DND-41 (cell line): ENCODE measurements around the gene GRM7.

Experiments used
- ATAC-seq: fragments of 200-7000 bp; cut with Tn5 transposase; 3 replicates; pipeline ENCODE4 v1.9.1; 2021; ENCODE audit warnings: low read depth; ENCODE audit not compliant: insufficient read depth
- DNase-seq: peaks from one replicate; pipeline ENCODE4 v3.0.0-alpha.2; 2020
- H2AFZ ChIP-seq: 2 replicates; pipeline ENCODE4 v1.6.0; 2012; ENCODE audit warnings: low read depth, low read length
- H3K27ac ChIP-seq: 2 replicates; pipeline ENCODE4 v1.5.1; 2012; ENCODE audit warnings: low read length, inconsistent platforms
- H3K27me3 ChIP-seq: fragments of 200-600 bp; sonication (generic); 2 replicates; pipeline ENCODE4 v1.6.0; 2012; ENCODE audit warnings: low read length, mild to moderate bottlenecking, inconsistent platforms; ENCODE audit not compliant: insufficient read depth, poor library complexity
- H3K36me3 ChIP-seq: 2 replicates; pipeline ENCODE4 v1.5.1; 2012; ENCODE audit warnings: low read length, inconsistent platforms; ENCODE audit not compliant: insufficient read depth
- H3K4me1 ChIP-seq: 2 replicates; pipeline ENCODE4 v1.5.1; 2012; ENCODE audit warnings: mild to moderate bottlenecking, low read length; ENCODE audit not compliant: insufficient read depth
- H3K4me2 ChIP-seq: 2 replicates; pipeline ENCODE4 v1.6.0; 2012; ENCODE audit warnings: mild to moderate bottlenecking, moderate library complexity, low read length, inconsistent platforms; ENCODE audit not compliant: insufficient read depth
- H3K4me3 ChIP-seq, 2 experiments: fragments of 200-600 bp in 1 of 2; shearing (Covaris generic) in 1 of 2; 2 replicates each; pipeline ENCODE4 v1.5.1; 2012 to 2016; ENCODE audit warnings: inconsistent platforms in 2 of 2, low read length in 2 of 2, mild to moderate bottlenecking in 2 of 2, low read depth in 1 of 2, moderate library complexity in 1 of 2
- H3K79me2 ChIP-seq: 2 replicates; pipeline ENCODE4 v1.6.0; 2012; ENCODE audit warnings: low read length, inconsistent platforms; ENCODE audit not compliant: insufficient read depth
- H3K9ac ChIP-seq: 2 replicates; pipeline ENCODE4 v1.6.0; 2012; ENCODE audit warnings: low read depth, mild to moderate bottlenecking, inconsistent platforms, low read length, moderate library complexity
- H3K9me3 ChIP-seq: 2 replicates; pipeline ENCODE4 v1.5.1; 2012; ENCODE audit warnings: low read length, moderate library complexity, mild to moderate bottlenecking, inconsistent platforms; ENCODE audit not compliant: insufficient read depth, severe bottlenecking
- H4K20me1 ChIP-seq: 2 replicates; pipeline ENCODE4 v1.6.0; 2012; ENCODE audit warnings: low read length; ENCODE audit not compliant: insufficient read depth
- EZH2 ChIP-seq: IDR thresholded peaks from 3 replicates; pipeline ENCODE4 v1.6.1; 2012; ENCODE audit warnings: borderline replicate concordance, low read depth, mild to moderate bottlenecking, moderate library complexity, low read length, inconsistent platforms; ENCODE audit not compliant: severe bottlenecking
- TF ChIP-seq, protein P1 (sequence below): IDR thresholded peaks from 2 replicates; pipeline ENCODE4 v1.5.1; 2012; ENCODE audit warnings: borderline replicate concordance, low read length, moderate library complexity, mild to moderate bottlenecking; ENCODE audit not compliant: poor library complexity, severe bottlenecking; ENCODE audit errors: extremely low read depth

Gene GRM7

DNA sequence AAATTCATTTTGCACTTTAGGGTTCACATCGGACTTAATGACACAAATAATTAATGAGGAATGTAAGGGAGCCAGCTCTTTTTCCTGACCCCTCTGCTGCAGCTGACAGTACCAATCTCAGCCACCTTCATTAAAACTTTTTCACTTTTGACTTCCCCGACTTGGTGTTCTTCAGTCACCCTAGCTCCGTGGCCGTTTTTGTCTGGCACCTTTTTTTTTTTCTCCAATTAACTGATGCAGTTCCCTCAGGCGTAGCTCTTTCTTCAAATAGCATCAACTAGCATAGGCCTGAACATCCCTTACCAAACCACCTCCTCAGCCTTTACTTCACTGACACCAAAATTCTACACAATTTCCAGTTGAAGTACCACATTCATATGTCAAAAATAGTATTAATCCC, 350.8 kb downstream of the GRM7 start:
- H3K4me2 ChIP-seq: no peak overlapping the region
- H3K4me3 ChIP-seq: no peak overlapping the region
- no peak for DNase-seq
- no peak overlapping the region for H3K9ac ChIP-seq
- no peak overlapping the region for H3K27ac ChIP-seq
- TF ChIP-seq, protein P1, sequence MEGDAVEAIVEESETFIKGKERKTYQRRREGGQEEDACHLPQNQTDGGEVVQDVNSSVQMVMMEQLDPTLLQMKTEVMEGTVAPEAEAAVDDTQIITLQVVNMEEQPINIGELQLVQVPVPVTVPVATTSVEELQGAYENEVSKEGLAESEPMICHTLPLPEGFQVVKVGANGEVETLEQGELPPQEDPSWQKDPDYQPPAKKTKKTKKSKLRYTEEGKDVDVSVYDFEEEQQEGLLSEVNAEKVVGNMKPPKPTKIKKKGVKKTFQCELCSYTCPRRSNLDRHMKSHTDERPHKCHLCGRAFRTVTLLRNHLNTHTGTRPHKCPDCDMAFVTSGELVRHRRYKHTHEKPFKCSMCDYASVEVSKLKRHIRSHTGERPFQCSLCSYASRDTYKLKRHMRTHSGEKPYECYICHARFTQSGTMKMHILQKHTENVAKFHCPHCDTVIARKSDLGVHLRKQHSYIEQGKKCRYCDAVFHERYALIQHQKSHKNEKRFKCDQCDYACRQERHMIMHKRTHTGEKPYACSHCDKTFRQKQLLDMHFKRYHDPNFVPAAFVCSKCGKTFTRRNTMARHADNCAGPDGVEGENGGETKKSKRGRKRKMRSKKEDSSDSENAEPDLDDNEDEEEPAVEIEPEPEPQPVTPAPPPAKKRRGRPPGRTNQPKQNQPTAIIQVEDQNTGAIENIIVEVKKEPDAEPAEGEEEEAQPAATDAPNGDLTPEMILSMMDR: no peak
- no peak for TF ChIP-seq EZH2
- no peaks in the 10 kb centered on the region for H3K4me1 ChIP-seq
- no peak overlapping the region for H2AFZ ChIP-seq
- no peaks in the 10 kb centered on the region for H4K20me1 ChIP-seq
- no peaks in the 10 kb centered on the region for H3K79me2 ChIP-seq
- H3K27me3 ChIP-seq: no peaks in the 10 kb centered on the region
- no peaks in the 10 kb centered on the region for H3K36me3 ChIP-seq
- ATAC-seq: no peak
- no peaks in the 10 kb centered on the region for H3K9me3 ChIP-seq

DNA sequence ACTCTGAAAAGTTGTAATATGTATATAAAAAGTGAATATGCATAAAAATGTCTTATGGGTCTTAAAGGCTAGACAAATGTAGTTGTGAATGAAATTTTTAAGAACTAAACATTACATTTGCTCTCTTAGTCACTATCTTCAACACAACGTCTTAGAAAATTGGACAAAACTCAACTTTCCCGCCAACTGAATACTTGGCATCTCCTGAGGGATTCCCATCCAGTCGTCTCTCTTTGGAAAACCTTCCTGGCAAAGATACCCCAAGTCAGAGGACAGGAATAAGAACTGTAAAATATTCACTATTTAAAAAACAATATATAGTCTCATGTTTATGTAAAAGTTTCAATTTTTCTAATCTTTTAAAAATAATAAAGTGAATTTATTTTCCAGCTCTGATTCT, 354.8 kb downstream of the GRM7 start:
- no peaks in the 10 kb centered on the region for H3K27me3 ChIP-seq
- DNase-seq (no peak), ATAC-seq (no peak)
- H3K9me3 ChIP-seq: no peaks in the 10 kb centered on the region
- no peak overlapping the region for H2AFZ ChIP-seq
- TF ChIP-seq, protein P1: no peak
- no peak for TF ChIP-seq EZH2
- no peak overlapping the region for H3K27ac ChIP-seq
- no peak overlapping the region for H3K4me2 ChIP-seq
- no peaks in the 10 kb centered on the region for H4K20me1 ChIP-seq
- no peak overlapping the region for H3K4me3 ChIP-seq
- no peaks in the 10 kb centered on the region for H3K79me2 ChIP-seq
- H3K36me3 ChIP-seq: no peaks in the 10 kb centered on the region
- H3K4me1 ChIP-seq: no peaks in the 10 kb centered on the region
- H3K9ac ChIP-seq: no peak overlapping the region

DNA sequence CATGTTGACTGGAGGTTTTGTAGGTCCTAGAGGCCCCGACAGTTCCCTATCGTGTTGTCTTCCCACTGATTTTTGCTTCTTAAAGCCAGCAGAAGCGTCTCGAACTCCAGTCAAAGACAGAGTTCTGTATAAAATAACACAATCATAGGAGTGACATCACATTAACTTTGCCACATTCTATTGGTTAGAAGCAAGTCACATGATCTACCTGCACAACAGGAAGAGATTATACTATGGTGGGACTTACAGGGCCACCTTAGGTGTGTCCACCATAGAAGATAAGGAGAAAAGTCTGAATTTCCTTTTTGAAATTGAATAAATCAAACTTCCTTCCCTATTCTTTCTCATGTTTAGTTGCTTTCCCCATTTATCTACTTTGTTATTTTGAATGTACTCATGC, 365.5 kb downstream of the GRM7 start:
- H2AFZ ChIP-seq: no peak overlapping the region
- no peaks in the 10 kb centered on the region for H3K9me3 ChIP-seq
- H3K4me3 ChIP-seq: no peak overlapping the region
- H3K27ac ChIP-seq: no peak overlapping the region
- no peak overlapping the region for H3K9ac ChIP-seq
- DNase-seq (no peak), ATAC-seq (no peak)
- H3K4me2 ChIP-seq: no peak overlapping the region
- H4K20me1 ChIP-seq: no peaks in the 10 kb centered on the region
- no peaks in the 10 kb centered on the region for H3K4me1 ChIP-seq
- TF ChIP-seq, protein P1: no peak
- no peak for TF ChIP-seq EZH2
- no peaks in the 10 kb centered on the region for H3K27me3 ChIP-seq
- H3K79me2 ChIP-seq: no peaks in the 10 kb centered on the region
- no peaks in the 10 kb centered on the region for H3K36me3 ChIP-seq
